Vagina (tissue), 2 donors: Measurements from ENCODE around the gene RSPH3.

Experiments
- POLR2AphosphoS5 ChIP-seq, 2 donors: sonication (generic); formaldehyde crosslinking; IDR thresholded peaks; one replicate each; pipeline ENCODE4 v1.9.0; 2017; ENCODE audit warnings: antibody characterized with exemption in 2 of 2, mild to moderate bottlenecking in 2 of 2, low read depth in 1 of 2; ENCODE audit not compliant: insufficient read depth in 1 of 2
- TF ChIP-seq, protein P1 (sequence below), 3 experiments: fragments of 450-650 bp in 2 of 3; fragments of 200-600 bp in 1 of 3; sonication (generic) in 1 of 3; IDR thresholded peaks; one replicate each; pipeline ENCODE4 v1.5.1; 2017 to 2019; ENCODE audit warnings: antibody characterized with exemption in 3 of 3, mild to moderate bottlenecking in 2 of 3, moderate library complexity in 2 of 3

DNA sequence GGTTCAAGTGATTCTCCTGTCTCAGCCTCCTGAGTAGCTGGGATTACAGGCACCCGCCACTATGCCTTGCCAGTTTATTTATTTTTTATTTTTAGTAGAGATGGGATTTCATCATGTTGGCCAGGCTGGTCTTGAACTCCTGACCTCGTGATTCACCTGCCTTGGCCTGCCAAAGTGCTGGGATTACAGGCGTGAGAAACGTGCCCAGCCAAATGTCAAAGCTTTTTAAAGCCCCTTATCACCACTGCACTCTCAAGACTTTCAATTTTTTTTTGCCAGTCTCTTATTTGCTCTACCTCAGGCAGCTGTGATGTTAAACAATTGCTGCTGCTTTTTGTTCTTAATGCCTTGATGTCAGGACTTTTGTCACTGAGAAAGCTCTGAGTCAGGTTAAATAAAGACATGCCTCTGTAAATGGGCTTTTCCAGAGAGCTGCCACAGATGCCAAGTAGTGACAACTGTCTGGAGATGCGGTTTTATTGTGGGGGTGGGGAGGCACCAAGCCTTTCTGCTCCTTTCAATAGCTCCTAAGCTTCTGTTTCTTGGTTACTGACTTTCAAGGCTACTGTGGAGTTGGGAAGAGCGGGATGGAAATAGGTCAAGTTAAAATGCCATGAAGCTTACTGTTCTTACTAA is 29.2 kb downstream of the RSPH3 start:
- TF ChIP-seq, protein P1, sequence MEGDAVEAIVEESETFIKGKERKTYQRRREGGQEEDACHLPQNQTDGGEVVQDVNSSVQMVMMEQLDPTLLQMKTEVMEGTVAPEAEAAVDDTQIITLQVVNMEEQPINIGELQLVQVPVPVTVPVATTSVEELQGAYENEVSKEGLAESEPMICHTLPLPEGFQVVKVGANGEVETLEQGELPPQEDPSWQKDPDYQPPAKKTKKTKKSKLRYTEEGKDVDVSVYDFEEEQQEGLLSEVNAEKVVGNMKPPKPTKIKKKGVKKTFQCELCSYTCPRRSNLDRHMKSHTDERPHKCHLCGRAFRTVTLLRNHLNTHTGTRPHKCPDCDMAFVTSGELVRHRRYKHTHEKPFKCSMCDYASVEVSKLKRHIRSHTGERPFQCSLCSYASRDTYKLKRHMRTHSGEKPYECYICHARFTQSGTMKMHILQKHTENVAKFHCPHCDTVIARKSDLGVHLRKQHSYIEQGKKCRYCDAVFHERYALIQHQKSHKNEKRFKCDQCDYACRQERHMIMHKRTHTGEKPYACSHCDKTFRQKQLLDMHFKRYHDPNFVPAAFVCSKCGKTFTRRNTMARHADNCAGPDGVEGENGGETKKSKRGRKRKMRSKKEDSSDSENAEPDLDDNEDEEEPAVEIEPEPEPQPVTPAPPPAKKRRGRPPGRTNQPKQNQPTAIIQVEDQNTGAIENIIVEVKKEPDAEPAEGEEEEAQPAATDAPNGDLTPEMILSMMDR (IDR thresholded peaks at IDR 0.05): no peak
- TF ChIP-seq POLR2AphosphoS5 (IDR thresholded peaks at IDR 0.05; ENCODE audit: insufficient read depth in 1 of 2, low read depth in 1 of 2): no peak
